ENCODE results near the gene THTPA. TPM values are rescaled to one million over a fixed set of nuclear protein-coding genes. Genes with fewer than 3 reads are reported as not detected.

Gene THTPA
- total and polyA plus RNA-seq, 2 of the 13 experiments (the other 11 are each of a cell fraction or from before 2014, with no cell fraction given) = 7.4 to 8.7 TPM

- FAIRE-seq = no peak
- WGBS (ENCODE audit: low lambda C conversion rate) = 81% methylated on average over 2 of the region's 3 CpGs
- H3K27ac ChIP-seq (ENCODE audit: extremely low read length, insufficient read depth, low read length) = no peak overlapping the region
- no peak overlapping the region for H3K9ac ChIP-seq (ENCODE audit: insufficient read depth, low read depth, low read length)
- H3K4me2 ChIP-seq (ENCODE audit: low read depth, low read length) = no peak overlapping the region
- DNase-seq (ENCODE audit: low spot score) = no peak
- no peaks in the 10 kb centered on the region; a peak in 1 of 5 replicates for H3K27me3 ChIP-seq (ENCODE audit: control insufficient read depth in 1 of 2, insufficient read depth in 2 of 2, low read length in 2 of 2)
- ChIA-PET POLR2A (interaction anchor here (0.7 to 7.6 kb wide), 17 partner anchors 8 to 274 kb away, joined by 3 to 113 read pairs (median 5); partner anchors contain the start of genes AP1G2, BCL2L2, HOMEZ and PABPN1), CTCF (ENCODE audit: low intra/inter-chr PET ratio, low total read pairs) (interaction anchor here (0.6 to 10.9 kb wide), 4 partner anchors 79 to 565 kb away, joined by 3 to 275 read pairs (median 6); no protein-coding TSS in a partner anchor)
- peaks cover 39% of the 10 kb centered on the region for H3K4me1 ChIP-seq (ENCODE audit: insufficient read depth, low read length)
- in situ Hi-C loops (cut with HindIII; ENCODE audit: extremely low pct_ligation_motif_present, low pct_unique_long_range_greater_than_20kb) (loop anchor here (5.0 kb wide), 2 partner anchors 78 to 238 kb away; partner anchors contain the start of gene PABPN1), intact Hi-C loops (cut with micrococcal nuclease; ENCODE audit: unreplicated experiment) (loop anchor here (5.0 kb wide), 1 partner anchor 293 kb away; no protein-coding TSS in a partner anchor)
- no peak overlapping the region for H3K4me3 ChIP-seq (replicated peaks in 1 of 3; ENCODE audit: insufficient read depth in 1 of 3, low read depth in 2 of 3, low read length in 3 of 3)
- H4K20me1 ChIP-seq (ENCODE audit: insufficient read depth, low read length) = peaks cover 13% of the 10 kb centered on the region; the same call in 1 of the 2 replicates
- ATAC-seq = no peak
- H3K9me3 ChIP-seq (ENCODE audit: low read length) = no peaks in the 10 kb centered on the region
- peaks cover 44 to 60% of the 10 kb centered on the region in 2 experiments for H3K36me3 ChIP-seq (replicated peaks in 1 of 2; ENCODE audit: control insufficient read depth in 1 of 2, insufficient read depth in 2 of 2, low read length in 2 of 2)
- BruUV-seq (replicated peaks) = no TSS peak
- peaks cover 9% of the 10 kb centered on the region for H3K79me2 ChIP-seq (ENCODE audit: insufficient read depth, low read length)
- H2AFZ ChIP-seq (ENCODE audit: low read length) = no peak overlapping the region
- TF ChIP-seq TMF1 (CRISPR knock-in tag; IDR thresholded peaks at IDR 0.05; ENCODE audit: low read depth) = peak; percentile 67; the same call in 1 of the 2 replicates
- no peak for TF ChIP-seq ZBTB20 (CRISPR knock-in tag; IDR thresholded peaks at IDR 0.05; ENCODE audit: borderline replicate concordance, low read depth)
- no peak for TF ChIP-seq NFE2L2 (IDR thresholded peaks at IDR 0.05; ENCODE audit: low read length)
- TF ChIP-seq HOXA9 (CRISPR knock-in tag; IDR thresholded peaks at IDR 0.05; ENCODE audit: borderline replicate concordance) = 0 out of 2 replicates have a peak, but pooled peaks have one; percentile 34
- TF ChIP-seq PITX1 (CRISPR knock-in tag; IDR thresholded peaks at IDR 0.05) = 0 out of 2 replicates have a peak, but pooled peaks have one; percentile 22
- peak; percentile 50; the same call in 1 of the 2 replicates for TF ChIP-seq BRD4 (CRISPR knock-in tag; IDR thresholded peaks at IDR 0.05)
- no peak for TF ChIP-seq USF2 (IDR thresholded peaks at IDR 0.05; ENCODE audit: low read depth, low read length)
- no peak for TF ChIP-seq USF2 (CRISPR knock-in tag; IDR thresholded peaks at IDR 0.05; ENCODE audit: borderline replicate concordance)
- TF ChIP-seq BORCS8-MEF2B (CRISPR knock-in tag; IDR thresholded peaks at IDR 0.05) = no peak
- TF ChIP-seq THRA (CRISPR knock-in tag; IDR thresholded peaks at IDR 0.05; ENCODE audit: borderline replicate concordance) = peak; percentile 29; the same call in 1 of the 2 replicates
- TF ChIP-seq ATF7 (IDR thresholded peaks at IDR 0.05) = peak; percentile 81
- TF ChIP-seq ATF7 (CRISPR knock-in tag; IDR thresholded peaks at IDR 0.05) = no peak
- no peak for TF ChIP-seq ZNF775 (CRISPR knock-in tag; IDR thresholded peaks at IDR 0.05; ENCODE audit: borderline replicate concordance)
- TF ChIP-seq HNF4A (CRISPR knock-in tag; IDR thresholded peaks at IDR 0.05) = 0 out of 2 replicates have a peak, but pooled peaks have one; percentile 9
- TF ChIP-seq ZNF816 (CRISPR knock-in tag; IDR thresholded peaks at IDR 0.05; ENCODE audit: borderline replicate concordance) = no peak
- TF ChIP-seq PCBP2 (optimal IDR thresholded peaks at IDR 0.05; ENCODE audit: low read depth, low read length, poor library complexity, severe bottlenecking) = no peak
- 0 out of 4 replicates have a peak, but pooled peaks of 1 of the 2 experiments have one; percentile 24 for TF ChIP-seq HMGXB4 (CRISPR knock-in tag; IDR thresholded peaks at IDR 0.05; ENCODE audit: borderline replicate concordance in 1 of 2, low read depth in 1 of 2)
- no peak for TF ChIP-seq MED8 (CRISPR knock-in tag; IDR thresholded peaks at IDR 0.05; ENCODE audit: insufficient replicate concordance)
Measured at GRCh38 chr14:23559926-23560520, 4.0 kb downstream of the THTPA start.

All from HepG2 (cell line).